Activated naive CD8-positive, alpha-beta T cell treated with anti-CD3 and anti-CD28 coated beads for 36 hours (primary cell): Measurements from ENCODE around the gene ARMH3. TPM values are rescaled to one million over a fixed set of nuclear protein-coding genes. Genes with fewer than 3 reads are reported as not detected.
"Not testable (repeated sequence)": the region's sequence is repeated elsewhere in the genome, so short reads cannot be mapped to it uniquely, and the experiment has no call there.

Experiments
- DNase-seq: peaks from one replicate; pipeline ENCODE4 v3.0.0; 2021
- H3K27ac Mint-ChIP-seq: one replicate; pipeline ENCODE4 v1.8.0; 2022; ENCODE audit warnings: mild to moderate bottlenecking, moderate library complexity, mixed read lengths
- H3K27me3 Mint-ChIP-seq: one replicate; pipeline ENCODE4 v1.8.0; 2022; ENCODE audit warnings: mild to moderate bottlenecking, mixed read lengths
- H3K36me3 Mint-ChIP-seq: one replicate; pipeline ENCODE4 v1.8.0; 2021; ENCODE audit warnings: mild to moderate bottlenecking, mixed read lengths
- H3K4me1 Mint-ChIP-seq: one replicate; pipeline ENCODE4 v1.8.0; 2021; ENCODE audit warnings: mixed read lengths
- H3K4me3 Mint-ChIP-seq: one replicate; pipeline ENCODE4 v1.8.0; 2022; ENCODE audit warnings: mild to moderate bottlenecking, moderate library complexity, mixed read lengths
- H3K9me3 Mint-ChIP-seq: one replicate; pipeline ENCODE4 v1.8.0; 2022; ENCODE audit warnings: mixed read lengths
- total RNA-seq, 2 experiments: library from RNA; stranded (reverse); gene quantifications; one replicate each; pipeline ENCODE4 v1.2.3, GENCODE V29; 2021

ARMH3 gene
- total RNA-seq, 2 experiments from 2014 or later, result 21.5 to 21.9 TPM

DNA sequence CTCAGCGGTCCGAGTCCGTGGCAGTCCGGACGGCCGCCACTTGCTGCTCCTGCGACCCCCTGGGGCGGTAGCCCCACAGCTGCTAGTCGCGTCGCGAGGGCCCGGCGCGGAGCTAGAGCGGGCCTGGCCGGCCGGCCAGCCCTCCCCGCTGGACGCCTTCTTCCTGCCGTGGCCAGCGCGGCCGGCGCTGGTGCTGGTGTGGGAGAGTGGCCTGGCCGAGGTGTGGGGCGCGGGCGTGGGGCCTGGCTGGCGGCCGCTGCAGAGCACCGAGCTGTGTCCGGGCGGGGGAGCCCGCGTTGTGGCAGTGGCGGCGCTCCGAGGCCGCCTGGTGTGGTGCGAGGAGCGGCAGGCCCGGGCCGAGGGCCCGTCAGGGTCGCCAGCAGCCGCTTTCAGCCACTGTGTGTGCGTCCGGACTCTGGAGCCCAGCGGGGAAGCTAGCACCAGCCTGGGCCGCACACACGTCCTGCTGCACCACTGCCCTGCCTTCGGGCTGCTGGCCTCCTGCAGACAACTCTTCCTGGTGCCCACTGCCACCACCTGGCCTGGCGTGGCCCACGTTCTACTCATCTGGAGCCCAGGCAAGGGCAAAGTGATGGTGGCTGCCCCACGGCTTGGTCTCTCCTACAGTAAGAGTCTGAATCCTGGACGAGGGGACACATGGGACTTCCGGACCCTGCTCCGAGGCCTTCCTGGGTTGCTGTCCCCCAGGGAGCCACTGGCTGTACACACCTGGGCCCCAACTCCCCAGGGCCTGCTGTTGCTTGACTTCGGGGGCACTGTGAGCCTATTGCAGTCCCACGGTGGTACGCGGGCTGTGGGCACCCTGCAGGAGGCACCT lies 9.8 kb upstream of the ARMH3 start:
- Mint-ChIP-seq H3K4me1 (peaks cover 21% of the 10 kb centered on the region), H3K27ac (peak overlapping the region; percentile 84), H3K9me3 (no peaks in the 10 kb centered on the region), H3K4me3 (peak overlapping the region; percentile 87), H3K27me3 (no peaks in the 10 kb centered on the region), H3K36me3 (peaks cover 6% of the 10 kb centered on the region)
- peak; percentile 33 for DNase-seq

DNA sequence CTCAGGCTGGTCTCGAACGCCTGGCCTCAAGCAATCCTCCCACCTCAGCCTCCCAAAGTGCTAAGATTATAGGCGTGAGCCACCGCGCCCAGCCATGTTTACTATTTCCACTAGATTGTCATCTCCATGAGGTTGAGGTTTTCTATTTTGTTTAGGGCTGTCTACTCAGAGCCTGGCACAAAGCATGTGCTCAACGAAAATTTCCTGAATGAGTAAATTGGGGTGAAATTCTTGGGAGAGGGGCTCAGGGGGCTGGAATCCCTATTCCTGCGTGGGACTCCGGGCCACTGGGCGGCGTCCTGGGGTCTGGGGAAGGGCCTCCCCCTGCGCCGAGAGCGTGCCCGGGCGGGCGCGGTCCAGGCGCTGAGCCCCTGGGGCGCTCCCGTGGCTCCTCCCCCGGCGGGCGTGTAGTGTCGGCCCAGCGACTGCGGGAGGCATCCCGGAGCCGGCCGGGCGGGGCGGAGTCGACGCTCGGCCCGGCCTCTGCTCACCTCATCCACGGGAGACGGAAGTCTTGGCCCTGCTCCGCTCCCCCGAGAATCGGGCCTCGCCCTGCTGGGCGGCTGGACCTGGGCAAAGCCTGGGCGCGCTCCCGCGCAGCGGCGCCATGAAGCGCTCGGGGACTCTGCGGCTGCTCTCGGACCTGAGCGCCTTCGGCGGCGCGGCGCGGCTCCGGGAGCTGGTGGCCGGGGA lies 9.0 kb upstream of the ARMH3 start, which contains the start of gene HPS6:
HPS6 (plus strand) TSS at position 482 of the 693 bp plus-strand sequence; CDS start at position 608, 126 bp downstream.
- peak; percentile 94 for DNase-seq
- H3K4me3 Mint-ChIP-seq, result peak within 1 kb of the TSS; percentile 87
- H3K36me3 Mint-ChIP-seq, result peaks cover 6% of the 10 kb centered on the region
- H3K27ac Mint-ChIP-seq, result peak within 1 kb of the TSS; percentile 92
- no peaks in the 10 kb centered on the region for H3K9me3 Mint-ChIP-seq
- no peaks in the 10 kb centered on the region for H3K27me3 Mint-ChIP-seq
- H3K4me1 Mint-ChIP-seq, result peaks cover 21% of the 10 kb centered on the region

DNA sequence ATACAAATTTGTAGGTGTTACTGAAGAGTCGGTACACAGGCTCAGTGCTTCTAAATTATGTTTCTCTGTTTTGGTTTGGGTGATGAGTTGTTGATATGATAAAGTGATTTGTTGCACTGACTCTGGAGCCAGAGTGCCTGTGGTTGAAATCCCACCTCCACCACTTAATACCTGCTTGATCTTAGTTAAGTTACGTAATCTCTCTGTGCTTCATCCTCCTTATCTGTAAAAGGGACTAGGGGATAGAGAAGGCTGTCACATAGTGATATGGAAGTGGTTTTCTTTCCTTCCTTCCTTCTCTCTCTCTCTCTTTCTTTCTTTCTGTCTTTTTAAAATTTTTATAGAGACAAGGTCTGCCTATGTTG lies 8.5 kb upstream of the ARMH3 start:
- no peak for DNase-seq
- H3K9me3 Mint-ChIP-seq, result no peaks in the 10 kb centered on the region
- H3K4me1 Mint-ChIP-seq, result peaks cover 21% of the 10 kb centered on the region
- H3K36me3 Mint-ChIP-seq, result peaks cover 6% of the 10 kb centered on the region
- H3K27me3 Mint-ChIP-seq, result no peaks in the 10 kb centered on the region
- peak overlapping the region; percentile 92 for H3K27ac Mint-ChIP-seq
- H3K4me3 Mint-ChIP-seq, result peak overlapping the region; percentile 82

DNA sequence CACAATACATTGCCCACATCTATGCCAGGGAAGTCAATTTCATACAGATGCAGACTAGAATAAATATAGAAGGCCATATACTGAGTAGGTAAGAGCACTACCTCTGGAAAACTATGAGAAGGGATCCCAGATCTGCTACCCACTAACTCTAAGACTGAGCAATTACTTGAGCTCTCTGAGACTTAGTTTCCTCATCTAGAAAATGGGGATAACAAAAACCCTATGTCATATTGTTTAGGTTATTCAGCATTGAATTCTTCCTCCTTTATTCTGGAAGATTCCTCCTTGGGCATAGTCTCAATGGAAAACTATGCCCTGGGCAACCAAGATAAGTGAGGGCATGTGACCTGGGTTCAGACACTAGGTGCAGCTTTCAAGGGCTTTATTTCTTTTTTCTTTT lies 4.0 kb upstream of the ARMH3 start:
- no peak overlapping the region for H3K4me3 Mint-ChIP-seq
- no peaks in the 10 kb centered on the region for H3K36me3 Mint-ChIP-seq
- no peaks in the 10 kb centered on the region for H3K9me3 Mint-ChIP-seq
- no peak for DNase-seq
- H3K4me1 Mint-ChIP-seq, result peaks cover 12% of the 10 kb centered on the region
- no peak overlapping the region for H3K27ac Mint-ChIP-seq
- no peaks in the 10 kb centered on the region for H3K27me3 Mint-ChIP-seq

DNA sequence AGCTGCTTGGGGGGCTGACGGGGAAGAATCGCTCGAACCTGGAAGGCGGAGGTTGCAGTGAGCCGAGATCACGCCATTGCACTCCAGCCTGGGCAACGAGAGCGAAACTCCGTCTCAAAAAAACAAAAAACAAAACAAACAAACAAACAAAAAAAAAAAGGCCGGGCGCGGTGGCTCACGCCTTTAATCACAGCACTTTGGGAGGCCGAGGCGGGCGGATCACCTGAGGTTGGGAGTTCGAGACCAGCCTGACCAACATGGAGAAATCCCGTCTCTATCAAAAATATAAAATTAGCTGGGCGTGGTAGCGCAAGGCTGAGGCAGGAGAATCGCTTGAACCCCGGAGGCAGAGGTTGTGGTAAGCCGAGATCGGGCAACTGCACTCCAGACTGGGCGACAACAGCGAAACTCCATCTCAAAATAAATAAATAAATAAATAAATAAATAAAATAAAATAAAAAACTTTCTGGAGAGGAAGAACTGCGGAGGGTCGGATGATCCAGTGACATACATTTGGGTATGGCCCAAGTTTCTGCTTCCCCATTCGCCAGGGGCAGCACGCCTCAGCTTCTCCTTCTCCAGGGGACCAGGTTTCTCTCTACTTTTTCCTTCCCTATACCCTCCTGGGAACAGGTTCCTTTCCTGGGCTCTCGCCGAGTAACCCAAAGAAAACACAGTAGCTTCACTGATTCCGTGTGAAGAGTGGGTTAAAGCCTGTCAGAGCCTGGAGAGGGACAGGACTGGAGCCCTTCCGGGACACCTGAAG lies 909 bp downstream of the ARMH3 start:
- H3K27me3 Mint-ChIP-seq, H3K36me3 Mint-ChIP-seq, DNase-seq, H3K9me3 Mint-ChIP-seq: not testable (repeated sequence)
- Mint-ChIP-seq H3K4me1 (peaks cover 39% of the 10 kb centered on the region), H3K27ac (peak overlapping the region; percentile 89), H3K4me3 (peak overlapping the region; percentile 97)

DNA sequence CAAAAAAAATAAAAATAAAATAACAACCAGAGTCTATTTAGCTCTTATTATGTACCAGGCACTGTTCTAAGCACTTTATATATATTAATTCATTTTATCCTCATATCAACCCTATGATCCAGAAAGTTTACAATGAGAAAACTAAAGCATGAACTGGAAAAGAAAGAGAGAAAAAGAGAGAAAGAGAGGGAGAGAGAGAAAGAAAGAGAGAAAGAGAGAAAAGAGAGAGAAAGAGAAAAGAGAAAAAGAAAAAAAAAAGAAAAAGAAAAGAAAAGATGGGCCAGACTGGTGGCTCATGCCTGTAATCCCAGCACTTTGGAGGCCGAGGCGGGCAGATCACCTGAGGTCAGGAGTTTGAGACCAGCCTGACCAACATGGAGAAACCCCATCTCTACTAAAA lies 9.9 kb downstream of the ARMH3 start:
- no peaks in the 10 kb centered on the region for H3K9me3 Mint-ChIP-seq
- H3K36me3 Mint-ChIP-seq, result peaks cover 1% of the 10 kb centered on the region
- H3K4me3 Mint-ChIP-seq, result no peak overlapping the region
- H3K27ac Mint-ChIP-seq, result no peak overlapping the region
- peaks cover 27% of the 10 kb centered on the region for H3K4me1 Mint-ChIP-seq
- no peaks in the 10 kb centered on the region for H3K27me3 Mint-ChIP-seq
- no peak for DNase-seq

DNA sequence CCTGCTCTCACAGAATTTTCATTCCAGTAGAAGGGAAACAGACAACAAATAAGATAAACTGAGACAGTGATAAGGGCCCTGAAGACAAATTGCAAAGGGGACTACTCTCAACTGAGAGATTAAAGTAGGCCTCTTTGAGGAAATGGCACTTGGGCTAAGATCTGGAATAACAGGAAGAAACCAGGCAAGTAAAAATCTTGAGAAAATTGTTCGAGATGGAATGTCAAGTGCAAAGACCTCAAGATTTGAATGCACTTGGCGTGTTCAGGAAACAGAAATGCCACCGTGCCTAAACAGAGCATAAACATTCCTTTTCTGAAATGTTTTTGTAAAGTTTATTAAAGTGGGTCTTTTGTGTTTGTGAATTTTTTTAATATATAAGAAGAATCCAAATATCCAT lies 10.7 kb downstream of the ARMH3 start:
- Mint-ChIP-seq H3K9me3 (no peaks in the 10 kb centered on the region), H3K27ac (no peak overlapping the region), H3K4me1 (peaks cover 30% of the 10 kb centered on the region), H3K27me3 (no peaks in the 10 kb centered on the region), H3K4me3 (no peak overlapping the region), H3K36me3 (no peaks in the 10 kb centered on the region)
- no peak for DNase-seq

DNA sequence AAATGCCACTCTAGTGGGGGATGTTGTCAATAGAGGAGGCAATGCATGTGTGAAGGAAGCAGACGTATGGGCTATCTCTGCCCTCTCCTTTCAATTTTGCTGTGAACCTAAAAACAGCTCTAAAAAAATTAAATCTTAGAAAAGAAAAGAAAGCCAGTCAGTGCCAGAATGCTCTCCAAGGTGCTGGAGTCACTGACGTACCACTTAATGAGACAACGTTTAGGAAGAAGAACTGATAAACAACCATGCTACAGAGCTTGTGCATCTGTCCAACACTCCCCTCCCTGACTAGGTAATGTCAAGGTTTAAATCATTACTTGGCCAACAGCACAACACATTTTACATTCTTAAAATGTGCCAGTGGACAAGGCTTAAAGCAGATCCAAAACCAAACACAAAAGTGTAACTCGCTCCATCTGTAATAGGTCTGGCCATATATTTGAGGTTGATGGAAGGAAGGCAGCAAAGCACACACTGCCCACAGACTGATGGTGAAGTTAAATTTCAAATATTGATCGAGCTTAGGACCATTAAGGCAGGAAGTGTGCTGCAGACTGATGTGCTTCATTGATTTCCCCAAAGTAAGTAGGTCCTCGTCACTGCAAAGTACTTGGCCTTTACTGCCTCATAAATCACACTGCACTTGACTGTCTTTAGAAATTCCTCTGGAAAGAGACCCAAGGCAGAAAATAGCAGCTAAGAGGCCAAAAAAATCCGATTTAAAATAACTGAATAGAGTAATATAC lies 15.5 kb downstream of the ARMH3 start:
- Mint-ChIP-seq H3K4me1 (peaks cover 12% of the 10 kb centered on the region), H3K36me3 (peaks cover 17% of the 10 kb centered on the region), H3K4me3 (no peak overlapping the region)

DNA sequence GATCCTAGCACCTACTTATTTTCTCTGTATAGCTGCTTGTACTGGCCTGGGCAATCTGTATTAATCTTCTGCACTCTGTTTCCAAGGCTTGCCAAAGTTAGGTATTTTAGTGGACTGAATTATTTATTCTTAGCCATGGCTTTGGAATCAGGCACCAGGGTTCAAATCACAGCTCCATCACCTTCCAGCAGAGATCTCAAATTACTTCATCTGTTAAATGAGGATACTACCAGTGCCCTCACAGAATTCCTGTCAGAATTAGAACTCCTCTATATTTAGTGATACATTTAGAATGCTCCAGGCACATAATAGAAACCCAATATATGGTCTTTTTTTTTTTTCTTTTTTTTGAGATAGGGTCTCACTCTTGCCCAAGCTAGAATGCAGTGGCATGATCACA lies 17.6 kb downstream of the ARMH3 start:
- no peaks in the 10 kb centered on the region for H3K27me3 Mint-ChIP-seq
- no peak overlapping the region for H3K4me3 Mint-ChIP-seq
- no peak for DNase-seq
- H3K36me3 Mint-ChIP-seq, result peaks cover 17% of the 10 kb centered on the region
- H3K27ac Mint-ChIP-seq, result no peak overlapping the region
- no peaks in the 10 kb centered on the region for H3K9me3 Mint-ChIP-seq
- H3K4me1 Mint-ChIP-seq, result peaks cover 12% of the 10 kb centered on the region

More for the DNA sequence above, 15.5 kb downstream of the ARMH3 start:
- Mint-ChIP-seq H3K9me3 (no peaks in the 10 kb centered on the region), H3K27ac (peak overlapping the region; percentile 48), H3K27me3 (no peaks in the 10 kb centered on the region)
- no peak for DNase-seq

DNA sequence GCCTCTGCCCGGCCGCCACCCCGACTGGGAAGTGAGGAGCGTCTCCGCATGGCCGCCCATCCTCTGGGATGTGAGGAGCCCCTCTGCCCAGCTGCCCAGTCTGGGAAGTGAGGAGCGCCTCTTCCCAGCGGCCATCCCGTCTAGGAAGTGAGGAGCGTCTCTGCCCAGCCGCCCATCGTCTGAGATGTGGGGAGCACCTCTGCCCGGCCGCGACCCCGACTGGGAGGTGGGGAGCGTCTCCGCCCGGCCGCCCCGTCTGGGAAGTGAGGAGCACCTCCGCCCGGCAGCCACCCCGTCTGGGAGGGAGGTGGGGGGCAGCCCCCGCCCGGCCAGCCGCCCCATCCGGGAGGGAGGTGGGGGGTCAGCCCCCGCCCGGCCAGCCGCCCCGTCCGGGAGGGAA lies 20.2 kb downstream of the ARMH3 start:
- not testable (repeated sequence) for H3K27me3 Mint-ChIP-seq, H3K4me1 Mint-ChIP-seq, H3K27ac Mint-ChIP-seq, DNase-seq, H3K9me3 Mint-ChIP-seq, H3K4me3 Mint-ChIP-seq
- H3K36me3 Mint-ChIP-seq, result peaks cover 20% of the 10 kb centered on the region

DNA sequence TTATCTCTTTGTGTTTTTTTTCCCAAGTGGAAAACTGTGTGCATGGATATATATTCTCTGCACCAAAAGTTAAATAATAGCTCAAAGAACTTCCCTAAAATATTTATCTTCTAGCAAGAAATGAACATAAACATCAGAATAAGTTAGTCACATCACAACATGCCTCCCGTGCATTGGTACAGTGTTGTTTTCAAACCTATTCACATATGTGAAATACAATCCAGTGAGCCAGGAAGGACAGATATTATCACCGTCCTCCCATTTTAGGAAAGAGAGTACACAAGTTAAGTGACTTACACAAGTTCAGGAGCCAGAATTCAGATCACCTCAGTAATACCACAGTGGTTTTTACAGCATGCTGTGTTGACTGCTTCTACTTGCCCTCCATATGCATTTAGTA lies 22.2 kb downstream of the ARMH3 start:
- H3K27me3 Mint-ChIP-seq, result no peaks in the 10 kb centered on the region
- H3K36me3 Mint-ChIP-seq, result peaks cover 17% of the 10 kb centered on the region

DNA sequence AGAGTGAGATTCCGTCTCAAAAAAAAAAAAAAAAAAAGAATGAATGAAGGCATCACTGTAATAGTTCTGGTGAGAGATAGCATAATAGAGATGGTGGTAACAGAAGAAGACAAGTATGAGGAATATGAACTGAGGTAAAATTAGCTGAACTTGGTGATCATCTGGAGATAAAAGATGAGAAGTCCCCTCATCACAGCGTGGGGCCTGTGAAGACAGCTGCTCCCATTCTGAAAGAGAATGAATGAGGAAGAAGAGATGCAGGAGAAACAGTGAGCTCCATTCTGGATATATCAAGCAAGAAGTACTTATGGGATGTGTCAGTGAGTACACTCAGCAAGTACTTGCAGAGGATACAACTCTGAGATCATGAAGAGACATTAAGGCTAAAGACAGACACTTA lies 28.7 kb downstream of the ARMH3 start:
- no peaks in the 10 kb centered on the region for H3K27me3 Mint-ChIP-seq

More for the DNA sequence above, 22.2 kb downstream of the ARMH3 start:
- Mint-ChIP-seq H3K9me3 (no peaks in the 10 kb centered on the region), H3K27ac (no peak overlapping the region), H3K4me3 (no peak overlapping the region), H3K4me1 (no peaks in the 10 kb centered on the region)
- no peak for DNase-seq

DNA sequence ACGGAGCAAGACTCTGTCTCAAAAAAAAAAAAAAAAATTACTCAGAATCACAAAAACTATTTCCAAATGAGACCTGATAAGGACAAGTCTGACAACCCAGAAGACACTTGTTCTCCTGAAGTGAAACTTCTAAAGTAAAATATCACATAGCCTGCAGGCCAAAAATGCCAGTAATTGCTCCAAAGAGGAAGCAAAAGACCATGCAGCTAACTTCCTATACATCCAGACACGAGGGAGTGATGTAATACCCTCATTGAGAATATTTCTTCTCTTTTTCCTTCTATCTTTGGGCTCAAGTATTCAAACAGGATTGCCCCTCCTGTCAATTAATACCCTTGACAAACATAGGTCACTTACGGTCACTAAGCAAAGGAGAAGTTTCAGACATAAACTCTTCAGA lies 31.2 kb downstream of the ARMH3 start:
- Mint-ChIP-seq H3K4me1 (no peaks in the 10 kb centered on the region), H3K27me3 (no peaks in the 10 kb centered on the region), H3K27ac (no peak overlapping the region), H3K36me3 (peaks cover 19% of the 10 kb centered on the region), H3K4me3 (no peak overlapping the region), H3K9me3 (peaks cover 2% of the 10 kb centered on the region)
- DNase-seq, result no peak

More for the DNA sequence above, 28.7 kb downstream of the ARMH3 start:
- no peak for DNase-seq
- Mint-ChIP-seq H3K4me1 (no peaks in the 10 kb centered on the region), H3K4me3 (no peak overlapping the region), H3K27ac (no peak overlapping the region), H3K9me3 (no peaks in the 10 kb centered on the region), H3K36me3 (peaks cover 10% of the 10 kb centered on the region)

DNA sequence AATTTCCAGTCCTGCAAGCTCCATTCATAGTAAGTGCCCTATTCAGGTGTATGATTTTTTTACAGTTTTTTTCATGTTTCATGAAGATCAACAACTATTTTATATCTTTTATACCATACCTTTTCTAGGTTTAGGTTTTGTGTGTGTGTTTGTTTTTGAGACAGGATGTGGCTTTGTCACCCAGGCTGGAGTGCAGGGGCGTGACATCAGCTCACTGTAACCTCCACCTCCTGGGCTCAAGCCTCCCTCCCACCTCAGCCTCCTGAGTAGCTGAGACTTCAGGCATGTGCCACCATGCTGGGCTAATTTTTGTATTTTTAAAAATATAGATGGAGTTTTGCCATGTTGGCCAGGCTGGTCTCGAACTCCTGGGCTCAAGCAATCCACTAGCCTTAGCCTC lies 35.0 kb downstream of the ARMH3 start:
- no peak overlapping the region for H3K27ac Mint-ChIP-seq
- peak; percentile 11 for DNase-seq
- H3K27me3 Mint-ChIP-seq, result no peaks in the 10 kb centered on the region
- no peak overlapping the region for H3K4me3 Mint-ChIP-seq
- H3K36me3 Mint-ChIP-seq, result peaks cover 19% of the 10 kb centered on the region
- peaks cover 2% of the 10 kb centered on the region for H3K9me3 Mint-ChIP-seq
- no peaks in the 10 kb centered on the region for H3K4me1 Mint-ChIP-seq
